Karpas-422 (cell line): ENCODE measurements around the gene CABLES1. TPM values are rescaled to one million over a fixed set of nuclear protein-coding genes. Genes with fewer than 3 reads are reported as not detected.

ENCODE experiments used
- DNase-seq: peaks from one replicate; pipeline ENCODE4 v3.0.0-alpha.2; 2015
- H2AFZ ChIP-seq: fragments of 200-600 bp; sonication (generic); 2 replicates; pipeline ENCODE4 v1.6.1; 2014; ENCODE audit warnings: antibody characterized with exemption, low read length, mixed read lengths
- H3K27ac ChIP-seq: fragments of 200-600 bp; sonication (generic); 2 replicates; pipeline ENCODE4 v1.5.1; 2014; ENCODE audit warnings: mild to moderate bottlenecking, low read length, moderate library complexity
- H3K27me3 ChIP-seq: fragments of 200-600 bp; sonication (generic); 2 replicates; pipeline ENCODE4 v1.6.1; 2014; ENCODE audit warnings: low read length, mixed read lengths
- H3K36me3 ChIP-seq: fragments of 200-600 bp; sonication (generic); 2 replicates; pipeline ENCODE4 v1.6.1; 2014; ENCODE audit warnings: low read length, mixed read lengths; ENCODE audit not compliant: insufficient read depth
- H3K4me1 ChIP-seq: fragments of 200-600 bp; sonication (generic); 2 replicates; pipeline ENCODE4 v1.6.1; 2014; ENCODE audit warnings: mild to moderate bottlenecking, low read length, mixed read lengths
- H3K4me2 ChIP-seq: fragments of 200-600 bp; sonication (generic); 2 replicates; pipeline ENCODE4 v1.6.1; 2014; ENCODE audit warnings: low read length, low read depth, mild to moderate bottlenecking; ENCODE audit not compliant: poor library complexity, severe bottlenecking
- H3K4me3 ChIP-seq: fragments of 200-600 bp; sonication (generic); 2 replicates; pipeline ENCODE4 v1.5.1; 2014; ENCODE audit warnings: mild to moderate bottlenecking, antibody characterized with exemption, low read length, mixed read lengths
- H3K79me2 ChIP-seq: fragments of 200-600 bp; sonication (generic); 2 replicates; pipeline ENCODE4 v1.6.1; 2014; ENCODE audit warnings: mild to moderate bottlenecking, low read length, mixed read lengths
- H3K9ac ChIP-seq: fragments of 200-600 bp; sonication (generic); 2 replicates; pipeline ENCODE4 v1.6.0; 2014; ENCODE audit warnings: low read length
- H3K9me2 ChIP-seq: fragments of 200-600 bp; sonication (generic), shearing (Covaris generic); replicated peaks from 2 replicates; pipeline ENCODE4 v1.6.0; 2014; ENCODE audit warnings: mild to moderate bottlenecking, low read length, moderate library complexity; ENCODE audit not compliant: insufficient read depth
- H3K9me3 ChIP-seq: fragments of 300-700, 200-600 bp; sonication (generic); 2 replicates; pipeline ENCODE4 v1.6.1; 2014; ENCODE audit warnings: low read length, mixed read lengths
- H4K20me1 ChIP-seq: fragments of 200-600 bp; sonication (generic); 2 replicates; pipeline ENCODE4 v1.6.1; 2014; ENCODE audit warnings: mild to moderate bottlenecking, antibody characterized with exemption, low read length, low read depth; ENCODE audit not compliant: insufficient read depth
- total RNA-seq: library from RNA; depleted of rRNA; stranded (reverse); fragments of >200 nt; shearing (Covaris generic); gene quantifications from 2 replicates; pipeline ENCODE4 v1.2.3, GENCODE V29; 2014; ENCODE audit warnings: low replicate concordance

Gene CABLES1
- total RNA-seq, 1 experiment from 2014 or later = not detected

GRCh38 chr18:23172591-23173380, 37.5 kb downstream of the CABLES1 start:
- Histone ChIP-seq H4K20me1 (no peaks in the 10 kb centered on the region), H3K4me1 (peaks cover 12% of the 10 kb centered on the region), H3K27me3 (no peaks in the 10 kb centered on the region), H3K9me2 (no peaks in the 10 kb centered on the region), H3K9ac (no peak overlapping the region), H3K36me3 (no peaks in the 10 kb centered on the region), H3K4me3 (no peak overlapping the region), H3K79me2 (no peaks in the 10 kb centered on the region), H3K4me2 (no peak overlapping the region), H3K27ac (no peak overlapping the region), H2AFZ (no peak overlapping the region), H3K9me3 (no peaks in the 10 kb centered on the region)
- DNase-seq = no peak

GRCh38 chr18:23173912-23174311, 38.6 kb downstream of the CABLES1 start:
- H3K79me2 ChIP-seq = no peaks in the 10 kb centered on the region
- no peaks in the 10 kb centered on the region for H3K9me2 ChIP-seq
- H3K36me3 ChIP-seq = no peaks in the 10 kb centered on the region
- H3K9ac ChIP-seq = no peak overlapping the region
- no peak overlapping the region for H2AFZ ChIP-seq
- no peaks in the 10 kb centered on the region for H4K20me1 ChIP-seq
- no peaks in the 10 kb centered on the region for H3K9me3 ChIP-seq
- no peak overlapping the region for H3K4me3 ChIP-seq
- H3K27ac ChIP-seq = no peak overlapping the region
- H3K4me1 ChIP-seq = peaks cover 12% of the 10 kb centered on the region
- H3K4me2 ChIP-seq = no peak overlapping the region
- no peak for DNase-seq
- H3K27me3 ChIP-seq = no peaks in the 10 kb centered on the region

- no peaks in the 10 kb centered on the region for H3K36me3 ChIP-seq
- no peak overlapping the region for H3K4me3 ChIP-seq
- H2AFZ ChIP-seq = no peak overlapping the region
- no peak overlapping the region for H3K27ac ChIP-seq
- no peaks in the 10 kb centered on the region for H3K27me3 ChIP-seq
- H4K20me1 ChIP-seq = no peaks in the 10 kb centered on the region
- no peaks in the 10 kb centered on the region for H3K9me3 ChIP-seq
- DNase-seq = no peak
- H3K9me2 ChIP-seq = no peaks in the 10 kb centered on the region
- H3K9ac ChIP-seq = no peak overlapping the region
- H3K4me1 ChIP-seq = peaks cover 23% of the 10 kb centered on the region
- no peaks in the 10 kb centered on the region for H3K79me2 ChIP-seq
- no peak overlapping the region for H3K4me2 ChIP-seq
Measured at GRCh38 chr18:23176701-23177432, 41.6 kb downstream of the CABLES1 start.

- Histone ChIP-seq H3K79me2 (no peaks in the 10 kb centered on the region), H3K4me2 (no peak overlapping the region), H3K4me3 (no peak overlapping the region), H3K9me2 (no peaks in the 10 kb centered on the region), H3K27me3 (no peaks in the 10 kb centered on the region), H3K9me3 (no peaks in the 10 kb centered on the region), H4K20me1 (no peaks in the 10 kb centered on the region), H2AFZ (no peak overlapping the region), H3K27ac (no peak overlapping the region), H3K4me1 (peaks cover 28% of the 10 kb centered on the region), H3K9ac (no peak overlapping the region), H3K36me3 (no peaks in the 10 kb centered on the region)
- DNase-seq = no peak
Measured at GRCh38 chr18:23177433-23178072, 42.3 kb downstream of the CABLES1 start.

GRCh38 chr18:23178201-23178600, 42.9 kb downstream of the CABLES1 start:
- no peak overlapping the region for H3K9ac ChIP-seq
- no peaks in the 10 kb centered on the region for H3K9me3 ChIP-seq
- H3K79me2 ChIP-seq = no peaks in the 10 kb centered on the region
- H3K9me2 ChIP-seq = no peaks in the 10 kb centered on the region
- no peaks in the 10 kb centered on the region for H3K27me3 ChIP-seq
- no peaks in the 10 kb centered on the region for H4K20me1 ChIP-seq
- no peaks in the 10 kb centered on the region for H3K36me3 ChIP-seq
- DNase-seq = no peak
- H3K4me1 ChIP-seq = peaks cover 32% of the 10 kb centered on the region
- no peak overlapping the region for H3K4me3 ChIP-seq
- H3K4me2 ChIP-seq = no peak overlapping the region
- no peak overlapping the region for H2AFZ ChIP-seq
- H3K27ac ChIP-seq = no peak overlapping the region

- no peaks in the 10 kb centered on the region for H3K9me3 ChIP-seq
- no peak for DNase-seq
- no peak overlapping the region for H3K4me3 ChIP-seq
- H3K79me2 ChIP-seq = no peaks in the 10 kb centered on the region
- no peaks in the 10 kb centered on the region for H4K20me1 ChIP-seq
- H2AFZ ChIP-seq = no peak overlapping the region
- H3K27me3 ChIP-seq = no peaks in the 10 kb centered on the region
- peaks cover 36% of the 10 kb centered on the region for H3K4me1 ChIP-seq
- no peak overlapping the region for H3K9ac ChIP-seq
- H3K9me2 ChIP-seq = no peaks in the 10 kb centered on the region
- no peaks in the 10 kb centered on the region for H3K36me3 ChIP-seq
- H3K4me2 ChIP-seq = no peak overlapping the region
- H3K27ac ChIP-seq = no peak overlapping the region
Measured at GRCh38 chr18:23178661-23179081, 43.4 kb downstream of the CABLES1 start.

GRCh38 chr18:23179416-23179815, 44.1 kb downstream of the CABLES1 start:
- Histone ChIP-seq H3K36me3 (no peaks in the 10 kb centered on the region), H2AFZ (no peak overlapping the region), H3K4me2 (no peak overlapping the region), H3K27ac (no peak overlapping the region), H3K4me1 (peaks cover 41% of the 10 kb centered on the region), H3K79me2 (no peaks in the 10 kb centered on the region), H3K4me3 (no peak overlapping the region), H3K9ac (no peak overlapping the region), H3K27me3 (no peaks in the 10 kb centered on the region), H4K20me1 (no peaks in the 10 kb centered on the region), H3K9me3 (no peaks in the 10 kb centered on the region), H3K9me2 (no peaks in the 10 kb centered on the region)
- DNase-seq = no peak

GRCh38 chr18:23181547-23181946, 46.3 kb downstream of the CABLES1 start:
- no peaks in the 10 kb centered on the region for H3K9me2 ChIP-seq
- no peaks in the 10 kb centered on the region for H3K79me2 ChIP-seq
- no peaks in the 10 kb centered on the region for H3K9me3 ChIP-seq
- no peaks in the 10 kb centered on the region for H3K27me3 ChIP-seq
- H3K4me2 ChIP-seq = no peak overlapping the region
- peaks cover 29% of the 10 kb centered on the region for H3K4me1 ChIP-seq
- no peak overlapping the region for H3K27ac ChIP-seq
- no peak overlapping the region for H3K4me3 ChIP-seq
- no peak for DNase-seq
- H4K20me1 ChIP-seq = no peaks in the 10 kb centered on the region
- no peak overlapping the region for H2AFZ ChIP-seq
- no peaks in the 10 kb centered on the region for H3K36me3 ChIP-seq
- no peak overlapping the region for H3K9ac ChIP-seq
